Measurements from ENCODE around the gene PKHD1.

GRCh38 chr6:51812231-51812630 lies 275.2 kb downstream of the PKHD1 start:
- TF ChIP-seq POLR2AphosphoS5 (IDR thresholded peaks at IDR 0.05; ENCODE audit: low read depth, low read length) (no peak), SIN3A (IDR thresholded peaks at IDR 0.05; ENCODE audit: borderline replicate concordance, insufficient read depth, low read depth, low read length) (no peak)
- TF ChIP-seq, protein P1, sequence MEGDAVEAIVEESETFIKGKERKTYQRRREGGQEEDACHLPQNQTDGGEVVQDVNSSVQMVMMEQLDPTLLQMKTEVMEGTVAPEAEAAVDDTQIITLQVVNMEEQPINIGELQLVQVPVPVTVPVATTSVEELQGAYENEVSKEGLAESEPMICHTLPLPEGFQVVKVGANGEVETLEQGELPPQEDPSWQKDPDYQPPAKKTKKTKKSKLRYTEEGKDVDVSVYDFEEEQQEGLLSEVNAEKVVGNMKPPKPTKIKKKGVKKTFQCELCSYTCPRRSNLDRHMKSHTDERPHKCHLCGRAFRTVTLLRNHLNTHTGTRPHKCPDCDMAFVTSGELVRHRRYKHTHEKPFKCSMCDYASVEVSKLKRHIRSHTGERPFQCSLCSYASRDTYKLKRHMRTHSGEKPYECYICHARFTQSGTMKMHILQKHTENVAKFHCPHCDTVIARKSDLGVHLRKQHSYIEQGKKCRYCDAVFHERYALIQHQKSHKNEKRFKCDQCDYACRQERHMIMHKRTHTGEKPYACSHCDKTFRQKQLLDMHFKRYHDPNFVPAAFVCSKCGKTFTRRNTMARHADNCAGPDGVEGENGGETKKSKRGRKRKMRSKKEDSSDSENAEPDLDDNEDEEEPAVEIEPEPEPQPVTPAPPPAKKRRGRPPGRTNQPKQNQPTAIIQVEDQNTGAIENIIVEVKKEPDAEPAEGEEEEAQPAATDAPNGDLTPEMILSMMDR (IDR thresholded peaks at IDR 0.05), result no peak
- TF ChIP-seq, protein P2, sequence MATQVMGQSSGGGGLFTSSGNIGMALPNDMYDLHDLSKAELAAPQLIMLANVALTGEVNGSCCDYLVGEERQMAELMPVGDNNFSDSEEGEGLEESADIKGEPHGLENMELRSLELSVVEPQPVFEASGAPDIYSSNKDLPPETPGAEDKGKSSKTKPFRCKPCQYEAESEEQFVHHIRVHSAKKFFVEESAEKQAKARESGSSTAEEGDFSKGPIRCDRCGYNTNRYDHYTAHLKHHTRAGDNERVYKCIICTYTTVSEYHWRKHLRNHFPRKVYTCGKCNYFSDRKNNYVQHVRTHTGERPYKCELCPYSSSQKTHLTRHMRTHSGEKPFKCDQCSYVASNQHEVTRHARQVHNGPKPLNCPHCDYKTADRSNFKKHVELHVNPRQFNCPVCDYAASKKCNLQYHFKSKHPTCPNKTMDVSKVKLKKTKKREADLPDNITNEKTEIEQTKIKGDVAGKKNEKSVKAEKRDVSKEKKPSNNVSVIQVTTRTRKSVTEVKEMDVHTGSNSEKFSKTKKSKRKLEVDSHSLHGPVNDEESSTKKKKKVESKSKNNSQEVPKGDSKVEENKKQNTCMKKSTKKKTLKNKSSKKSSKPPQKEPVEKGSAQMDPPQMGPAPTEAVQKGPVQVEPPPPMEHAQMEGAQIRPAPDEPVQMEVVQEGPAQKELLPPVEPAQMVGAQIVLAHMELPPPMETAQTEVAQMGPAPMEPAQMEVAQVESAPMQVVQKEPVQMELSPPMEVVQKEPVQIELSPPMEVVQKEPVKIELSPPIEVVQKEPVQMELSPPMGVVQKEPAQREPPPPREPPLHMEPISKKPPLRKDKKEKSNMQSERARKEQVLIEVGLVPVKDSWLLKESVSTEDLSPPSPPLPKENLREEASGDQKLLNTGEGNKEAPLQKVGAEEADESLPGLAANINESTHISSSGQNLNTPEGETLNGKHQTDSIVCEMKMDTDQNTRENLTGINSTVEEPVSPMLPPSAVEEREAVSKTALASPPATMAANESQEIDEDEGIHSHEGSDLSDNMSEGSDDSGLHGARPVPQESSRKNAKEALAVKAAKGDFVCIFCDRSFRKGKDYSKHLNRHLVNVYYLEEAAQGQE (IDR thresholded peaks at IDR 0.05; ENCODE audit: insufficient read depth in 1 of 2, low read depth in 2 of 2, low read length in 1 of 2), result no peak
